GM19351 (cell line): Measurements from ENCODE around the gene EIF4E1B.

Source experiments
- ATAC-seq: cut with Tn5 transposase; IDR thresholded peaks from one replicate; pipeline ENCODE4 v1.9.1; 2021; ENCODE audit warnings: mild to moderate bottlenecking, moderate library complexity; ENCODE audit not compliant: unreplicated experiment

Gene EIF4E1B

DNA sequence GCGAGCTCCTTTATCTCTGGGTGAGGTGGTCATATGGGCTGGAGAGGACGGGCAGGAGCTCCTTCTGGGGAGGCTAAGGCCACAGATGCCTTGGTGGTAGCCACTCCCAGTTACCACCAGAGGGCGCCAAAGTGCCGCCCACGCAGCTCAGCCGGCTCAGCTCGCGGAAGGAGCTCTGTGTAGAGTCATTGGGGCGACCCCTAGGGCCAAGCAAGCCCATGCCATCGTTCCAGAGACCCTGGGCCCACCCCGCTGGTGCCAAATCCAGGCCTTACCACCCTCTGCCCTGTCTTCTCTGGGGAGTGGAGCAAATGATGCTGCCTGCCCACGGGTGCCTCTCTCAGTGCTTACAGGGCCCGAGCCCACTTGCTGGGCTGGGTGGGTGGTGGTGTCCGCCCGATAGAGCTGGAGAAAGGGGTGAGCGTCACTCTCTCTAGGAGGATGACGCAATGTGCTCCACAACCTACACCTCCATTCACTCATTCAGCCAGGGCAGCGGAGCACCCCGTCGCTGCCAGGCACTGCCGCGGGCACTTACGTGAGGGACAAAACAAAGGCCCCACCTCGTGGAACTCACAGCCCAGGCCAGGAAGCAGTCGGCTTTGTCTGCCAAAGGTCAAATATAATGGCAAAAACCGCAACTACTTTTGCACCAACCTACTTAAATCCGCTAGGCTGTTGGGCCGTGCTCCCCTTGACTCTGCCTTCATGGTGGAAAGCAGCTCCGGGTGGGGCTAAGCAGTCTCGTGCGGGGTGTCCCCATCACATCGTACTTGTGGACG is 30.6 kb downstream of the EIF4E1B start:
- peak; percentile 84 for ATAC-seq

DNA sequence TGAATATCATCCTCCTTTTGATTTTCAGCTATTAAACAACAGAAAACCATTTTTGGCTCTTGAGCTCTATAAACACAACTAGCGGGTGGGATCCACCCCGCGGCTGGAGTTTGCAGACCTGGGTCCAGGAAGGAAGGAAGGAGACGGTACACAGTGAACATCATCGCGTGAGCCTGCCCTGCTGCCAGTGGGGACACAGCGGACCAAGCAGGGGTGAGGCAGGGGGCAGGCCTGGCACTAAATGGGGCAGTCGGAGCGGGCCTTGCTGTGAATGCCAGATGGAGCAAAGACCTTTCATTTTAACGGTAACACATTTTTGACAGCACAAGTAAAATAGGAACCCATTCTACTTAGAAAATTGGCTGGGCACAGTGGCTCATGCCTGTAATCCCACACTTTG is 31.2 kb downstream of the EIF4E1B start:
- no peak for ATAC-seq

DNA sequence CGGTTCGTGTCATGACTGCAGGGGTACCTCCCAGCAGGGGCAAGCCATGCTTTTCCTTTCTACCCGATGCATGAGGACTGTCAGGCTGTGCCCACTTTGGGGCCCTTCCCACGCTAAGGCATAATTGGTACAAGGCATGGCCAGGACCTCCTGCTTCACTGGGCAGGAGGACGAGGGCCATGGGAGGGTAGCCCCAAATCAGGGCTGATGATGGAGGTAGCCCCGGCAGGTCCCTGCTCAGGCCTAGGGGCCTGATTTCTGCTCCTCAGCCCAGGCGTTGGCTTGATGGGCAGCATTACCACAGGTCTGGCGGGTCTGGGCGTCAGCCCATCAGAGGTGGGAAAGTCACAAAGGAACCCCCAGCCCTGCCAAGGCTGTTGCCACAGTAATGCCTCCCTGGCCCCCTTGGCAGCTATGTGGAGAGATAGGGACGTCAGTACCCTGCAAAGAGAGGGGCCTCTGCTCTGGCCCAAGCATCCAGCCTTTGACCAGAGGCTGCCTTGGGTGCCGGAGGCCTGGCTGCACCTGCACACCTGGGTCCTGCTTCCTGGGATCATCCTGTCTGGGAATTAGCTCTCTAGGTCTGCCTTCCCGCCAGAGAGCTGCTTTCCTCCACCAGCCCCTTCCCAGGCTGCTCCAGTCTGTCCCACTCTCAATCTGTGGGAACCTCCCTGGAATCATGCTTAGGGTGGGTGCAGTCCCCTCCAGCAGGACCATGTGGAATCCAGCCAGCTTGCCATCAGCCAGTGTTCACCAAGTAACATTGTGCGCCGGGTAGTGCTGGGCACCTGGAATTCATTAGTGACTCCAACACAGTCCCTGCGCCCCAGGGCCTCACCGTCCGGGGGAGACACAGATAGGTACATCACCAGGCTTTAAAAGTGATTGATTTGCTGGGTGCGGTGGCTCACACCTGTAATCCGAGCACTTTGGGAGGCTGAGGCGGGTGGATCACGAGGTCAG is 32.2 kb downstream of the EIF4E1B start:
- ATAC-seq = no peak

DNA sequence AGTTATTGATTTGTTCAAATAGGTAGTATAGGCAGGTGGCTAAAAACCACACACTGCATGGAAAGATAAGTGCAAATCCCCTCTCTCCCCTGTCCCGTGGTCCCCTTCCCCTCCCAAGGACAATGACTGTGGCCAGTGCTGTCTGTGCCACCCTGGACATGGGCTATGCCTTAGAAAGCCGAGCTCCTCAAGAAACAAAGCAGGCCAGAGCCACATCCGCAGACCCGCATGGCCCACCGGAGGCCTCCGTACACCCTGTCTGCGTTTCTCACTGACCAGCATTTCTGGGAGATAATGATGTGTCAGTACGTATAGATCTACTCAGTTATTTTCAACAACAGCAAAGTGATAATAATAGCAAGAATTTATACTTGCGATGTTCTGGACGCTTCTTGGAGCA is 33.1 kb downstream of the EIF4E1B start:
- ATAC-seq = no peak

DNA sequence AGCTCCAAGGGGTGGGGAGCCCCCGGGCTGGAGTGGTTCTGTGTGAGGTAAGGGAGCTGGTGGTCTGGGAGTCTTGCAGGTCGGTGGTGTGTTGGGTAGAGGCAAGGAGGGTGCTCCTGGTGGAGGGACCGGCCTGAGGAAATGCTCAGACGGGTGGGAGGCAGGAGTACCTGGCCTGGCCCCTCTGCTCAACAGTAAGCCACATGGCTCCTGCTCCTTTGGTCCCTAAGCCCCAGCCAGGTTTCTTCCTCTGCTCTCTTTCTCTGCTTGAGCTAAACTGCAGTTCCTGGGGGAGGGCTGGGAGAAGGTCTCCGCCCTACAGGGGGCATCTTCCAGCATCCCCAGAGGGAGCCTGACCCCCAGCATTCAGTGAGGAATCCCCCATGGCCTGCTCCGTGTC is 34.0 kb downstream of the EIF4E1B start:
- ATAC-seq = no peak

DNA sequence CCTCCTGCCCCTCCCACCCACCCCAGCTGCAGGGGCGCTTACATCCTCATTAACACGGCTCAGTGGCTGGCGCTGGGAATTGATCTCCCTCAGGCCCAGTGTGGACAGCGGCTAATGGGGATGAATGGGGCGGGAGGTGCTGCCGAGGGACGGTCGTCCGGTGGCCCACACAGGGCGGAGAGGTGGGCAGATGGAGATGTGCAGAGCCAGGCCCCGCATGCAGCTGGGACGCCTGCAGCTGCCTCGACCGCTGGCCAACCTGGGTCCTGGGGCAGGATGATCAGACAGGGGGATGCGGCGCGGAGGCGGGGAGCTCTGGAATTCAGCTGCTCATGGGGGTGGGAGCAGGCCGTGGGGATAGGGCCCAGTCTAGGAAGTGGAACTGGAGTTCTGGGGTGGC is 34.4 kb downstream of the EIF4E1B start:
- no peak for ATAC-seq

DNA sequence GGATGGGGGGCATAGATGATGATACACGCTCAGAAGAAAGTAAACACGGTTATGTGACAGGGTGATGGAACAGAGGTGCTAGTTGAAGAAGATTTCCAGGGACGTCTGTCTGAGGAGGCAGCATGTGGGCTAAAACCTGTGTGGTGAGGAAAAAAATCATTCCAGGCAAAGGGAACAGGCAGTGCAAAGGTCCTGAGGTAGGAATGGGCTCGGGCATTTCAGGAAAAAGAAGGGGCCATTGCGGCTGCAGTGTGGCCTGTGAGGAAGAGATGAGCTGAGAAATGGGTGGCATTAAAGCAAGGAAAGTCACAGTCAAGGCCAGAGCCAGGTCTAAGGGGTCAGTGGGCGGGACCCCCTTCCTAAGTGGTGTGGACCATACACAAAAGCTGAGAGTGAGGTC is 35.0 kb downstream of the EIF4E1B start:
- ATAC-seq = no peak

DNA sequence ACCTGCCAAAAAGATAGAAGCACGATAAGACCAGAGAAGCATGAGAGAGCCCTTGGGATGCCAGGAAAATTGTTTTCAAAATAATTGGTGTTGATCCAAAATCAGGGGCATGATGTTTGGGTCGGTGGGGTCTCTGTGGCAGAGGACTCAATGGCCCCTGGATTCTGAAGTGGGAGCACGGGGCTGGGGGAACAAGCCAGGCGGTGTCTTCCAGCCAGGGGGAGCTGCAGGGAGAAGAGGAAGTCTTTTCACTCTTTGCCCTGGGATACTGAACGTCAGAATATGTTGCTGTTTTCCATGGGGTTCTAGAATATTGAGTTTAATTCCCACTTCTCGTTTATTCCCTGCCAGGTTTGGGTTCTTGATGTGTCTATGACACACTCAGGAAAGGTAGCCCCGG is 37.2 kb downstream of the EIF4E1B start:
- ATAC-seq = no peak

DNA sequence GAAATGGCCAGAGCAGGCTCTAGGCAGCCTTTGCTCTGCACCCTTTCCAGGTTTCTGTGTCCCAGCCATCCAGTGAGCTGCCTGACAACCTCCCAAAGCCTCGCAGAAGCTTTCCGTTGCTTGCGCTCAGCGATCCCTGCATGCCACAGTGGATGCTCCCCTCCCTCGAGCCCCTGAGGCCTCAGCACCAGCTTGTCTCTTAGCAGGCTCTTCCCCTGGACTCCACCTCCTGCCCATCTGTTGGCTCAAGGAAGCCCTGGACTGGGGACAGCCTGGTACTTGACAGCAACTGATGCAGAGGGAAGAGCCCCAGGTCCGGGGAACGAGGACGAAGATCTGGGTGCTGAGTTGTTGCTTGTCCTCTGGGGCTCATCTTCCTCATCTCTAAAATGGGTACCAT is 40.0 kb downstream of the EIF4E1B start:
- ATAC-seq = no peak

DNA sequence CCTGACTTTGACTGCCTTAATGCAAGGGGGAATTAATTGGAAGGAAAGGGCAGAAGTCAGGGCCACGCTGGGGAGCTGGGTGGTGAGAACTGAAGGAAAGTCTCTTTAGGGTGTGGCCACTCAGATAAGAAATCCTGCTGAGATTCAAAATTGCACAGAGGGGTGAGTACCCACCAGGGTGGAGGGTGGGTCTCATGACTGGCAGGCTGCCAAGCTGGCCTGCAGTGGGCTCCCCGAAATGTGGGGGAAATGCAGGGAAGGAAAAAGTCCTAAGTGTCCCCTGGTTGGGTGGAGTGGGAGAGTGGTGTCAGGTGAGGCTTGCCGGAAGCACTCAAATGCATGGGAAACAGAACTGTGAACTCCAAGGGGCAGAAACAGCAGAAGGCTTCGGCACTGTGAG is 40.9 kb downstream of the EIF4E1B start:
- ATAC-seq = no peak

DNA sequence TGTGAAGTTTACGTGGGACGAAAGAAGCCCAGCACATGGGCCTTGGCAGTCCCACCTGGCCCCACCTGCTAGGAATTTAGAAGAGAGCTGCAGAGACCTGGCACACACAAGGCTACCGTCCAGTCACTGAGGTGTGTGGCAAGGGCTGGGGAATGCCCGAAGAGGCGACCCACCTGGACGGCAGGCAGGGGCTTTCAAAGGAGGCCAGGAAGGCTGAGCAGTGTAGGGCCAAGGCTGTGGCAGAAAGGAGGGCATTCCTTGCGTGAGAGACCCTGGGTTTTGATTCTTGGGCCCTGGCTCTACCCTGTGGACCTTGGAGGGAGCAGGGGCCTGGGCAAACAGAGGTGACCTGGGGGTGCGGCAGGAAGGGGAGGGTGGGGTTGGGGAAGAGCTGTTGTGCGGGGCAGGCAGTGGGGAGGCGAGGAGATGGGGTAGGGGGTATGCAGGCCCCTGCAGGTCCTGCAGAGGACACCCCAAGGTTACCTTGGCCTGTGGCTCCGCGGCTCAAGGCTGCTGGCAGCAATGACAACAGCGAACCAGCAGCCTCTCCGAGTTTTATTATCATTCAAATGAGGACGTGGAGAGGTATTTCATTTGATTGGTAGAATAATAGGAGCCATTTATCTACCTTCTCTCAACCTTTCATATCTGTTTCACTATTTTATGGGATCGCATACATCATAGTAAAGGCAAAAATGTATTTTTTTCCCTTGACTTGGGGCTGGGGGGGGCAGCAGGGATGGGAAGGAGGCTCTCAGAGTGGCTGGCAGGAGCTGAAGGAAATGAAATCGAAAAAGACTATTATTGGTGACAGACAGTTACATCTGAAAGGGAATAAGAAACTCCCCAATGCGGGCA is 41.6 kb downstream of the EIF4E1B start:
- no peak for ATAC-seq

DNA sequence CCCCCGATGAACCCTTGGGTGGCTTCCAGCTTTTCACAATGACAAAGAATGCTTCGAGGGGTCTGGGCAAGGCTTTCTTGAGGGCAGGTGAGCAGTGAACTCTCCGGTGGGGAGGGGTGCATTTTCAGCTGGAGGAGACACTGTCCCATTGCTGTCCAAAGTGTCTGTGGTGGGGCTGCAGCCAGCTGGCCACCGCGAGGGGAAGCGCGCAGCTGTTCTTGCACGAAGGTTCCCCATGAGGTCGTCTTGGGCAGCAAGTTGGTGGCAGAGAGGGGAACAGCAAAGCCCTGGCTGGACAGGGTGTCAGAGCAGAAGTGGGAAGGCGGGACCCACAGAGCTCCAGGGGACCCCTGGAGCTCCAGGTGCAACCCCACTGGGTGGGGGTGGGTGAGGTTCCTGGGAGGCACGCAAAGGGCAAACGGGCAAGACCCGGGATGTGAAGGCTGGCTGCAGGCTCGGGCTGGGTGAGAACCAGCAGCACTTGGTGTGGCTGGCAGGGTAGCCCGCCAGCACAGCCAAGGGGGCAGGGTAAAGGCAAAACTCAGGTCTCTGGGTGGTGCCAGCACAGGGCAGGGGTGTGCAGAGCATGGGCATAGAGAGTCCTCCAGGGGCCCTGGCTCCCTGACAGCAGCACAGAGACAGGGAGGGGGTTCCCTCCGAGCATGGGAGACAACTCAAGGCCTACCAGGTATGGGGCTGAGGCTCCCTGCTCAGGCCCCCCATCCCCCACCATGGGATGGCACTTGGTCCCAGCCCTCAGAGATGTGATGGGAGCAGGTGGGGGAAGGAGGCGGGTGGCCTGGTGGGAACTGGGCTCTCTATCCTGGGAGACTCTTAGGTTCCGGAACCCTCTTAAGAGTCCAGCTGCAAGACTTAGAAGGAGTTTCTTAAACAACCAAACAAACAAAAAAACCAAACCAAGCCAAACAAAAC is 43.4 kb downstream of the EIF4E1B start:
- ATAC-seq = no peak

DNA sequence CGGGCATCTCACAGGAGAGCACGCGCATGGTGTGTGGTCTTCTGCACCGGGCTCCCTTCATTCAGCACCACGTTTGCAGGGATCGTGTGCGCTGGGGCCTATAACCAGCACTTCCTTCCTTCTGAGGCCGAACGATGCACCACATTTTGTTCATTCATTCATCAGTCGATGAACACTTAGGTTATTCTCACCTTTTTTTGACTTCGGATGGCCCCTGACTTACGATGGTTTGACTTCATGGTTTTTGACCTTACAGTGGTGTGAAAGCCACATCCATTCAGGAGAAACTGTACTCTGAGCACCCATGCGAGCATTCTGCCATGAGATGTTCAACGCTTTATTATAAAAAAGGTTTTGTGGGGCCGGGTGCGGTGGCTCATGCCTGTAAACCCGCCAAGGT is 44.3 kb downstream of the EIF4E1B start:
- ATAC-seq = no peak

DNA sequence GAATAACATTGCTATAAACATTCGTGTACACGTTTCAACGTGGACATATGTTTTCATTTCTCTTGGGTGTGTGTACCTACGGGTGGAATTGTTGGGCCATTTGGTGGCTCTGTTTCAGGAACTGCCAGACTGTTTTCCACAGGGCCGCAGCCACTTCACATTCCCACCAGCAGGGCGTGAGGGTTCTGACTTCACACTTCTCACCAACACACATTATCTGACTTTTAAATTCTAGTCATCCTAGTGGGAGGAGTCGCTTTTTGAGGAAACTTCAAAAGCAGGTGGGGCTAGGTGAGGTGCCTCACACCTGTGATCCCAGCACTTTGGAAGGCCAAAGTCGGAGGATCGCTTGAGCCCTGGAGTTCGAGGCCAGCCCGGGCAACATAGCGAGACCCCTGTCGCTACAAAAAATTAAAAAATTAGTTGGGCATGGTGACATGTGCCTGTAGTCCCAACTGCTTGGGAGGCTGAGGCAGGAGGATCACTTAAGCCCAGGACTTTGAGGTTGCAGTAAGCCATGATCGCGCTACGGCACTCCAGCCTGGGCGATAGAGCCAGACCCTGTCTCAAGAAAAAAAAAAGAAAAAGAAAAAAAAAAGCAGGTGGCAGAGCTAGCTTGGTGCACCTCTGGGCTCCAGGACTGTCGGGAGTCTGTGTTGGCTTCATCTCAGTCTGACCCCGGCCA is 45.3 kb downstream of the EIF4E1B start:
- ATAC-seq = no peak

DNA sequence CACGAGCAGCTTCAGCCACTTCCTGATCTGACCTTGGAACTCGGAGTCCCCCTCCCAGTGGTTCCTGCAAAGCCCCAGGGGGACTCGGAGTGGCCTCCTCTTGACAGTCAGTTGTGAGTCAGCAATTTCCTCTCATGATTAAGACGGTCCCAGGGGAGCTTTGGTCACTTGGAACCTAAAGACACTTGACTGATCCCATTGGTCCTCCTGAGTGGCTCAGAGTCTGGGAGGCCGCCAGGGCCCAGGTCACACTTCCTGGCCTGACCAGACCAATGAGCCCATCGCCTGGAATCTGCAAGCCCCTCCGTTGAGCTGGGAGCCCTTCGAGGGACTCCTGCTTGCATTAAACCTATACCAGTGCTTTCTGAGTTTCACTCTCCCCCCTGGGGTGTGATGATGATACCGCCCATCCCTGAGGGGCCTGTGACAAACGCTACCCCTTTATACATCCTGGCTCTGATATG is 45.9 kb downstream of the EIF4E1B start:
- ATAC-seq = peak; percentile 61

DNA sequence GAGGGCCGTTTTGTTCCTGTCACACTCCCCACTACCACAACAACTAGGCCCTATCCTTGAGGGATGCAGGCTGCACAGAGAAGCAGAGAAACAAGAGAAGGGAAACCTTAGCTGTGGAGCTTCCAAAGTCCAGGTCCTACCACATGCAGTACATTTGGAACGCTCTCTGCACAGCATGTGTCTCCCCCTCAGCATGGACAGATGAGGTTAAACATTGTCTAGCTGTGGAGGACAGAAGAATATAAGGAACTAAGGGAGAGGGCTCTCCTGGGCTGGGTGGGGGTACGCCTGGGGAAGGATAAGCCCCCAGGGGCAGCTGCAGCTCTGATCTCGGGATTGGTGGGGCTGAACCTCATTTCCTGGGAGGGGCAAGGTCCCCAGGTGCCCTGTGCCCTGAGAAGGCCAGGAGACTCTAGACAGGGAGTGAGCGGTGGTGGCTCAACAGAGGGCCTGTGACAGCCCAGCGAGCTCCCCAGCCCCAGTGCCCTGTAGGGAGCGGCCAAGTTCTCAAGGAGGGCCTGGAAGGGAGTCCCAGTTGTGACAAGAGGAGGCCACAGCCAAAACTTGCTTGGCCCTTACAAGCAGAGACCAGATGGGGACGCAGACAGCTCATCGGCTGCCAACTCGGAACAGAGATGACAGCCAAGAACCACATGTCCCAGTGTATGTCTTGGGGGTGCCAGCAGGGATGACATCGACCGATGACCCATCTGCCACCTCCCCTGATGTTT is 46.9 kb downstream of the EIF4E1B start:
- ATAC-seq = no peak

DNA sequence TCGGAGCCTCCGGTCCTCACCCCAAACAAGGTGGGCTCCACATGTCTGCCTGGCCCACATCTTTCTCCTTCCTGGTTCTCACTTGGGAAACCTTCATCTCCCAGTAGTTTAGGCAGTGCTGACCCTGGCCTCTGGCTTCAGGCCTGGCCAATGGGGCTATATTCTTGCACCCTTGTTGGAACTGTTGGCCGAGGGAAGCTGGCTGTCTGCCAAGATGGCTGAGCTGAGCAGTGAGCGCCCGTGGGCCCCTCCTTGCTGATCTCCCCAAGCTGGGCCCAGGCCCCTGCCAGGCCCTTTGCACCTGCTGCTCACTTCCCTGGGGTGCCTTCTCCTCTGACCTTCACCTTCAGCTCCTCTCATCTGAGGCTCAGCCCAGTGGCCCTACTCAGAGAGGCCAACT is 48.1 kb downstream of the EIF4E1B start:
- no peak for ATAC-seq

DNA sequence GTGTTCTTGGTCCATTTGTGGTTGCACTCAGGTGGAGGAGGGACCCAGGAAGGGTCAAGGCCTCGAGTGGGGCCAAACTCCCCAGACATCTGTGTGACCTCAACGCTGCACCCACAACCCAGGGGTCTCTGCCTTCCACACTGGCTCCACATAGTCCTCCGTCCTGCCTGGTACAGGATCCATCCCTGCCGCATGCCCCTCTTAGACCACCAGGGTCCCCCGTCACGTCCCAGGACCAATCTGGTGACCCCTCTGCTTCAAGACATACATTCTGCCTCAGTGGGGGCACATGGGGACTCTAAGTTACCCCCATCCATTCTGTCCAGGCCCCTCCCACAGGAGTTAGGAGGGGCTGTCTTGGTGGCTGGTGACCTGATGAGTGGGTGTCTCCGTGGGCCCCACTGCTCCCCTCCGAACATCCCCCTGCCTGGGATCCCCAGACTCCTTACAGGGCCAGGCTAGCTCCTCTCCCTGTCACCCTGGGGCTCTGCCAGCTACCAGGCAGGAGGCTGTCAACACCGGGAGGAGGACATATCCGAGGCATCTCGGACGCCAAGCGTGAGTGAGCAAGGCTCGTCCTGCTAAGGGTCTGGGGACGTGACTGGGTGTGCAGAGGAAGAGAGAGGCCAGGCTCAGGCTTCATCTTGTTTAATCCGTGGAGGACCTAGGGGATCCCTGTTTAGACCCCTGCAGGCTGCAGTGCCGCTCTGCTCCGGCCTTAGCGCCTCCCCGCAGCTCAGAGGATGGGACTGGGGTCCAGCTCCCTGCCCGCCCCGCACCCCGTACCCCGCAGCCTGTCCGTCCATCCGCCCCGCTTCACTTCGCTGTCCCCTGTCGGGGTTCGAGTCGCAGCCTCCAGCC is 49.1 kb downstream of the EIF4E1B start:
- no peak for ATAC-seq
